Fibroblast of lung (primary cell): ENCODE data around the gene B9D1.

Source experiments
- EZH2 ChIP-seq: IDR thresholded peaks from 2 replicates; pipeline ENCODE4 v1.5.1; 2012; ENCODE audit warnings: low read length, control low read depth, mild to moderate bottlenecking; ENCODE audit errors: missing control alignments
- TF ChIP-seq, protein P1 (sequence below), 2 donors: IDR thresholded peaks in 1 of 2; conservative IDR thresholded peaks in 1 of 2; 1 replicate in 1 of 2; 2 replicates in 1 of 2; pipeline ENCODE4 v1.5.1; 2011 to 2012; ENCODE audit warnings: low read length in 2 of 2, control low read depth in 1 of 2, inconsistent platforms in 1 of 2, low read depth in 1 of 2, mild to moderate bottlenecking in 1 of 2

DNA sequence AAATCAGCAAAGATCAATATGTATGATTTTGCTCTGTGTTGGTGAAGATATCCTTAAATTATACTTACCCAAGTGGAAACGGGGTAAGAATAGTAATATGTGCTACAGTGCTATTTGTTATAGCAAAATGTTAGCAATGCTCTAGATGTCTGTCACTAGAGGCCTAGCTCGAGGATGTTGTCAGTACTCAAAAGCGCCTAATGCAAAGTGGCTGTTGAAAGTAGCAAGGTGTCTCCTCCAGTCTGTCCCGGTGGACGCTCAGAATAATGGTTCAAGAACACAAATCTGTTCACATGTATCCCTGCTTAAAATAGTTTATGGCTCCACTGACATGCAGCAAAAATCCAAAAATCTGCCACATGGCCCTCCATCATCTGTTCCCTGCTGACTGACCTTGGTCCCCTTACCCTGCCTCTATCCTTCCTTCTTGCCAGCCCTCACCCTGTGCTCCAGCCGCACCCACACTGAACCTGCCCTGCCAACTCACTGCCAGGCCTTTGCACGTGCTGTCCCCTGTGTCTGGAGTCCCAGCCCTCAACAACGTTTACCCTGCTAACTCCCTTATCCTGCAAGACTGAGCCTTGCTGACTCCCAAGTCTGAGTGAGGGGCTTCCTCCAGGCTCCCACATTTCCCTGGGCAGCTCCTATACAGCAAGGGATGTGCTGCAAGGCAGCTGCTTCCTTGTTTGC is 38.9 kb upstream of the B9D1 start:
- TF ChIP-seq, protein P1, sequence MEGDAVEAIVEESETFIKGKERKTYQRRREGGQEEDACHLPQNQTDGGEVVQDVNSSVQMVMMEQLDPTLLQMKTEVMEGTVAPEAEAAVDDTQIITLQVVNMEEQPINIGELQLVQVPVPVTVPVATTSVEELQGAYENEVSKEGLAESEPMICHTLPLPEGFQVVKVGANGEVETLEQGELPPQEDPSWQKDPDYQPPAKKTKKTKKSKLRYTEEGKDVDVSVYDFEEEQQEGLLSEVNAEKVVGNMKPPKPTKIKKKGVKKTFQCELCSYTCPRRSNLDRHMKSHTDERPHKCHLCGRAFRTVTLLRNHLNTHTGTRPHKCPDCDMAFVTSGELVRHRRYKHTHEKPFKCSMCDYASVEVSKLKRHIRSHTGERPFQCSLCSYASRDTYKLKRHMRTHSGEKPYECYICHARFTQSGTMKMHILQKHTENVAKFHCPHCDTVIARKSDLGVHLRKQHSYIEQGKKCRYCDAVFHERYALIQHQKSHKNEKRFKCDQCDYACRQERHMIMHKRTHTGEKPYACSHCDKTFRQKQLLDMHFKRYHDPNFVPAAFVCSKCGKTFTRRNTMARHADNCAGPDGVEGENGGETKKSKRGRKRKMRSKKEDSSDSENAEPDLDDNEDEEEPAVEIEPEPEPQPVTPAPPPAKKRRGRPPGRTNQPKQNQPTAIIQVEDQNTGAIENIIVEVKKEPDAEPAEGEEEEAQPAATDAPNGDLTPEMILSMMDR (conservative IDR thresholded peaks at IDR 0.05 in 1 of 2, IDR thresholded peaks at IDR 0.05 in 1 of 2; ENCODE audit: low read depth in 1 of 2, low read length in 2 of 2) = no peak
- no peak for TF ChIP-seq EZH2
